Measurements from ENCODE around the gene CAMK2B.
"Not testable (repeated sequence)": the region's sequence is repeated elsewhere in the genome, so short reads cannot be mapped to it uniquely, and the experiment has no call there.

The CAMK2B gene

GRCh38 chr7:44212581-44213184, 112.7 kb downstream of the CAMK2B start:
- peak; percentile 19 for DNase-seq

GRCh38 chr7:44212018-44212417, 113.4 kb downstream of the CAMK2B start:
- DNase-seq = no peak

GRCh38 chr7:44211126-44211675, 114.2 kb downstream of the CAMK2B start:
- no peak for DNase-seq

GRCh38 chr7:44210107-44210506, 115.3 kb downstream of the CAMK2B start:
- no peak for DNase-seq

GRCh38 chr7:44208085-44208484, 117.3 kb downstream of the CAMK2B start:
- DNase-seq = no peak

GRCh38 chr7:44206008-44206407, 119.4 kb downstream of the CAMK2B start:
- no peak for DNase-seq

GRCh38 chr7:44201813-44202212, 123.6 kb downstream of the CAMK2B start:
- no peak for DNase-seq

- DNase-seq = peak; percentile 99
Observed at GRCh38 chr7:44200699-44201461, 124.5 kb downstream of the CAMK2B start, which contains the start of gene YKT6. YKT6 (plus strand) TSS chr7:44200978; CDS start chr7:44201136, 158 bp downstream.

- not testable (repeated sequence) for DNase-seq
Observed at GRCh38 chr7:44200163-44200562, 125.2 kb downstream of the CAMK2B start.

GRCh38 chr7:44197474-44197873, 127.9 kb downstream of the CAMK2B start:
- no peak for DNase-seq

GRCh38 chr7:44196450-44196872, 128.9 kb downstream of the CAMK2B start:
- DNase-seq = peak; percentile 42

- DNase-seq = no peak
Observed at GRCh38 chr7:44195889-44196288, 129.5 kb downstream of the CAMK2B start.

- no peak for DNase-seq
Observed at GRCh38 chr7:44194562-44195145, 130.7 kb downstream of the CAMK2B start.

- DNase-seq = peak; percentile 29
Observed at GRCh38 chr7:44194069-44194468, 131.3 kb downstream of the CAMK2B start.

GRCh38 chr7:44193011-44193802, 132.2 kb downstream of the CAMK2B start:
- DNase-seq = no peak

- no peak for DNase-seq
Observed at GRCh38 chr7:44191171-44191570, 134.2 kb downstream of the CAMK2B start.

GRCh38 chr7:44189993-44190872, 135.2 kb downstream of the CAMK2B start:
- DNase-seq = no peak

GRCh38 chr7:44189286-44189992, 136.0 kb downstream of the CAMK2B start, which contains the start of gene GCK:
GCK (minus strand) TSS chr7:44189439; CDS start chr7:44188953, 486 bp downstream.
- DNase-seq = no peak

- DNase-seq = no peak
Observed at GRCh38 chr7:44188480-44189225, 136.7 kb downstream of the CAMK2B start.

Measured in NCI-H226 (cell line).